Stomach (tissue), 4 donors: ENCODE measurements around the gene CDC42SE2.

ENCODE experiments used
- CTCF ChIP-seq, 7 experiments: fragments of 450-650 bp in 4 of 7; fragments of 200-600 bp in 3 of 7; sonication (generic) in 3 of 7; IDR thresholded peaks; one replicate each; pipeline ENCODE4 v1.5.1; 2016 to 2019; ENCODE audit warnings: antibody characterized with exemption in 7 of 7, control low read depth in 2 of 7, mild to moderate bottlenecking in 1 of 7
- POLR2A ChIP-seq, 4 donors: fragments of 450-650 bp; IDR thresholded peaks; one replicate each; pipeline ENCODE4 v1.6.1; 2016; ENCODE audit warnings: antibody characterized with exemption in 4 of 4, control low read depth in 2 of 4, mild to moderate bottlenecking in 1 of 4, moderate library complexity in 1 of 4

GRCh38 chr5:131436081-131436480 is 172.2 kb downstream of the CDC42SE2 start:
- TF ChIP-seq CTCF (IDR thresholded peaks at IDR 0.05) (no peak), POLR2A (IDR thresholded peaks at IDR 0.05) (no peak)
